Measurements from ENCODE around the gene NEDD1. TPM values are rescaled to one million over a fixed set of nuclear protein-coding genes. Genes with fewer than 3 reads are reported as not detected.

Gene NEDD1, protein sequence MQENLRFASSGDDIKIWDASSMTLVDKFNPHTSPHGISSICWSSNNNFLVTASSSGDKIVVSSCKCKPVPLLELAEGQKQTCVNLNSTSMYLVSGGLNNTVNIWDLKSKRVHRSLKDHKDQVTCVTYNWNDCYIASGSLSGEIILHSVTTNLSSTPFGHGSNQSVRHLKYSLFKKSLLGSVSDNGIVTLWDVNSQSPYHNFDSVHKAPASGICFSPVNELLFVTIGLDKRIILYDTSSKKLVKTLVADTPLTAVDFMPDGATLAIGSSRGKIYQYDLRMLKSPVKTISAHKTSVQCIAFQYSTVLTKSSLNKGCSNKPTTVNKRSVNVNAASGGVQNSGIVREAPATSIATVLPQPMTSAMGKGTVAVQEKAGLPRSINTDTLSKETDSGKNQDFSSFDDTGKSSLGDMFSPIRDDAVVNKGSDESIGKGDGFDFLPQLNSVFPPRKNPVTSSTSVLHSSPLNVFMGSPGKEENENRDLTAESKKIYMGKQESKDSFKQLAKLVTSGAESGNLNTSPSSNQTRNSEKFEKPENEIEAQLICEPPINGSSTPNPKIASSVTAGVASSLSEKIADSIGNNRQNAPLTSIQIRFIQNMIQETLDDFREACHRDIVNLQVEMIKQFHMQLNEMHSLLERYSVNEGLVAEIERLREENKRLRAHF
- total RNA-seq (2014; rRNA removed; shearing (Covaris generic)), result 31.9 and 37.3 TPM in 2 replicates
- 7.5 and 11.7 TPM in 2 replicates for polyA plus RNA-seq (2015; cell fraction: cytosol; rRNA removed)
- polyA plus RNA-seq (2015; cell fraction: nucleus; rRNA removed), result 14.6 and 15.3 TPM in 2 replicates

- DNase-seq (ENCODE audit: low read depth, low spot score), result peak; percentile 75
- in situ Hi-C loops (cut with HindIII; ENCODE audit: low pct_unique_long_range_greater_than_20kb, low sequenced_read_pairs), result no loop called here
These were observed at the start of gene NEDD1 for GRCh38 chr12:96906849-96907670. Gene NEDD1 (plus strand): TSS chr12:96907257. CDS start chr12:96909760, 2,503 bp downstream.

DNA sequence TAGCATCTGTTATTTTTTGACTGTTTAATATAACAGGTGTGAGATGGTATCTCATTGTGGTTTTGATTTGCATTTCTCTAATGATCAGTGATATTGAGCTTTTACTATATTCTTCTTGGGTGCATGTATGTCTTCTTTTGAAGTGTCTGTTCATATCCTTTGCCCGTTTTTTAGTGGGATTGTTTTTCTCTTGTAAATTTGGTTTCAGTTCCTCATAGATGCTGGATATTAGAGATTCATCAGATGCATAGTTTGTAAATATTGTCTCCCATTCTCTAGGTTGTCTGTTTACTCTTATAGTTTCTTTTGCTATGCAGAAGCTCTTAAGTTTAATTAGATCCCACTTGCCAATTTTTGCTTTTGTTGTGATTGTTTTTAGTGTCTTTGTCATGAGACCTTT lies 48.9 kb upstream of the NEDD1 start:
- in situ Hi-C loops (cut with HindIII; ENCODE audit: low pct_unique_long_range_greater_than_20kb, low sequenced_read_pairs), result no loop called here
- DNase-seq (ENCODE audit: low read depth, low spot score), result no peak

- no peak for DNase-seq (ENCODE audit: low read depth, low spot score)
- in situ Hi-C loops (cut with HindIII; ENCODE audit: low pct_unique_long_range_greater_than_20kb, low sequenced_read_pairs), result no loop called here
These were observed 45.4 kb upstream of the NEDD1 start for GRCh38 chr12:96861656-96862055.

- in situ Hi-C loops (cut with HindIII; ENCODE audit: low pct_unique_long_range_greater_than_20kb, low sequenced_read_pairs), result no loop called here
These were observed 44.7 kb upstream of the NEDD1 start for GRCh38 chr12:96862326-96862725.

DNA sequence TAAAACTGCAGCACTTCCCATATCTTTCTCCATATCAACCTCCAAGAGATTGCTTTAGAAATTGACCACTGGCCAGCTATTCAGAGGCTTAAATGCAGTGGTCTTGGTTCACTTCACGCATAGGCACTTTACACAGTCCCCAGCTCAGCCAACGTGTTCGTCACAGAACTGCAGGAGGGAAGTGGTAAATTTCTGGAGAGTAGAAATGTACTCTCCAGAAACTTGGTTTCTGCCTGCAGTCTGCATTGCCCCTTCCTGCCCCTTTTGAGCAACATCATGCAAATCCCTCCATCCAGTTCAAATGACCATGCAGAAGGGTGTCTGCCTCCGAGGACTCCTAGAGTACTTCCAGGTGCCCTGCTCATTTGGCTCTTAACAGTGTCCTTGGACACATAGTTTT lies 42.7 kb upstream of the NEDD1 start:
- DNase-seq (ENCODE audit: low read depth, low spot score), result no peak
- in situ Hi-C loops (cut with HindIII; ENCODE audit: low pct_unique_long_range_greater_than_20kb, low sequenced_read_pairs), result no loop called here

More at GRCh38 chr12:96862326-96862725, 44.7 kb upstream of the NEDD1 start:
- DNase-seq (ENCODE audit: low read depth, low spot score), result no peak

DNA sequence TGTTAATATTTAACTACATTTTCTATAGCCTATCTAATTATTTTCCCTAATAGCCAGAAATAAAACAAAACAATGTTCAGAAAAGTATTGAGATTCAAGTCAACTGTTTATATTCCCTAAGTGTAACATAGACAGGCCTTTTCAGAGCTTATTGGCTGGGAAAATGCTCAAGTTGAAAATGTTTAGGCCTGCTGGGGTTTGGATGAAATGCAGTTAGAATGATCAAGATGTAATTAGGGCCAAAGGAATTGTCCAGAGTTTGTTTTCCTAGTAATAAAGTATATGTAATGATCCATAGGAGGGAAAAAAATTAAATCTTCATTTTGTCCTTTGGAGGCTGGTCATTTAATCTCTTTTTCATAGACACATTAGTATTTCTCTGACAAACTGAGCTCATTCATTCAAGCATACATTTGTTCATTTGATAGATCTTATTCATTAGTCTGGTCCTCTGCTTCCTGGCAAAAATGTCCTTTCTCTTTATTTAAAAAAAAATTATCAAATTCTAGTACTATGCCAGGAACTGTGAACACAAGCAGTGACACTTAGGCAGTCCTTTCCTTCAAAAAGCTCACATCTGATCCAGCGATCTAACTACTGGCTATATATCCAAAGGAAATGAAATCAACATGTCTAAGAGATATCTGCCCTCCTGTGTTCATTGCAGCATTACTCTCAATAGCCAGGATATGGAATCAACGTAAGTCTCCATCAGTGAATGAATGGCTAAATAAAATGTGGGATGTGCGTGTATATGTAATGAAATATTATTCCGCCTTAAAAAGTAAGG lies 40.1 kb upstream of the NEDD1 start:
- no peak for DNase-seq (ENCODE audit: low read depth, low spot score)
- in situ Hi-C loops (cut with HindIII; ENCODE audit: low pct_unique_long_range_greater_than_20kb, low sequenced_read_pairs), result no loop called here

DNA sequence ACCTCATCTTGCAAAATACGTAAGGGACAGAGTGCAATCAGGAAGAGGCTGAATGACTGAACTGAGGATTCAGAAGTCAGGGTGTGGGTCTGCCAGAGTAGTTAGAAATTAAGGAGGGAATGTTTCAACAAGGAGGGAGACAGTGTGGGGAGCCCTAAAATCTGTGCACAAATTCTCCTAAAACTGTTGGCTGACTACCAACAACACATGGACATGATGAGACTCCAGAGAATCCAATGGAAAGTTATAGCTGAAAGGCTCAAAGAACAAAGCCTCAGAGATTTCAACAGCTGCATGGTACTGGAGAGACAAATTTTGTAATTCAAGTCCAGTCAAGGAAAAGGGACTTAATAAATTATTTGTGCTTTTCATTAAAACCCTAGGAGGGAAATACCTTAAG lies 36.1 kb upstream of the NEDD1 start:
- in situ Hi-C loops (cut with HindIII; ENCODE audit: low pct_unique_long_range_greater_than_20kb, low sequenced_read_pairs), result no loop called here
- no peak for DNase-seq (ENCODE audit: low read depth, low spot score)

- in situ Hi-C loops (cut with HindIII; ENCODE audit: low pct_unique_long_range_greater_than_20kb, low sequenced_read_pairs), result no loop called here
- no peak for DNase-seq (ENCODE audit: low read depth, low spot score)
These were observed 34.1 kb upstream of the NEDD1 start for GRCh38 chr12:96872961-96873360.

- in situ Hi-C loops (cut with HindIII; ENCODE audit: low pct_unique_long_range_greater_than_20kb, low sequenced_read_pairs), result no loop called here
- no peak for DNase-seq (ENCODE audit: low read depth, low spot score)
These were observed 32.8 kb upstream of the NEDD1 start for GRCh38 chr12:96874211-96874610.

DNA sequence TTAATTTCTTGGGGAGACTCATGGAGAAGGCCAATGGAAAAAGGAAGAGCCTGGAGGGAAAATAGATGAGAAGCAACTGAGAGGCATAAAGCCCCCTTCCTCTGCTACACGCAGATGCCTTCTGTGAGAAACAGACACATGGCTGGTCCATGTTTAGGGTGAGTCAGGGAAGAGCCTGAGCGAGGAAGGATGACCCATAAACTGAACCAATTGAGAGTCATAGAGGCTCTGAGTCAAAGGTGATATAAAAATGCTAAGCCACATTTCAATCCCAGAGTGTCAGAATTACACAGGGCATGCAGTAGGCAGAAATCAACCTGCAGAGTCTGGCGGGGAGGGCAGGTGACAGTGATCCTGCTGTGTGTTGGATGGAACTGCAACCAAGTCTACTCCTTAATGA lies 30.1 kb upstream of the NEDD1 start:
- in situ Hi-C loops (cut with HindIII; ENCODE audit: low pct_unique_long_range_greater_than_20kb, low sequenced_read_pairs), result no loop called here
- no peak for DNase-seq (ENCODE audit: low read depth, low spot score)

- DNase-seq (ENCODE audit: low read depth, low spot score), result no peak
These were observed 28.4 kb upstream of the NEDD1 start for GRCh38 chr12:96878704-96879103.

GRCh38 chr12:96879301-96879700 lies 27.8 kb upstream of the NEDD1 start:
- no peak for DNase-seq (ENCODE audit: low read depth, low spot score)
- in situ Hi-C loops (cut with HindIII; ENCODE audit: low pct_unique_long_range_greater_than_20kb, low sequenced_read_pairs), result no loop called here

More at GRCh38 chr12:96878704-96879103, 28.4 kb upstream of the NEDD1 start:
- in situ Hi-C loops (cut with HindIII; ENCODE audit: low pct_unique_long_range_greater_than_20kb, low sequenced_read_pairs), result no loop called here

DNA sequence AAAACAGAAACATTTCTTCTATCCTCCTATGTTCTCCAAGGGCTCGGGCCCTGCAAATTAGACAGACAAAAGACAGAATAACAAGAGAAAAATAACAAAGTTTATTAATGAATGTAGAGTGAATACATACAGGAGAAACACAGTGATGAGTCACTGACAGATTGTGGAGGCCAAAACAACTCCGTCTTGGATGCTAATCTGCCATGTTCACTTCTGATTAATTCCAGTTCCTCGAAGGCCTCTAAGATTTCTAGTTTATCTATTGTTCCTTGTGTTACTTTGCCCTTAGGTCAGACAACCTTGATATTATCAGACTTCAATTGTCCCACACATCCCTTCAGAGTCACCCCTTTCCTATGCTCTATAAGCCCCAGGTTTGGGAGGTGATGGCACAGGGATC lies 26.8 kb upstream of the NEDD1 start:
- DNase-seq (ENCODE audit: low read depth, low spot score), result no peak
- in situ Hi-C loops (cut with HindIII; ENCODE audit: low pct_unique_long_range_greater_than_20kb, low sequenced_read_pairs), result no loop called here

DNA sequence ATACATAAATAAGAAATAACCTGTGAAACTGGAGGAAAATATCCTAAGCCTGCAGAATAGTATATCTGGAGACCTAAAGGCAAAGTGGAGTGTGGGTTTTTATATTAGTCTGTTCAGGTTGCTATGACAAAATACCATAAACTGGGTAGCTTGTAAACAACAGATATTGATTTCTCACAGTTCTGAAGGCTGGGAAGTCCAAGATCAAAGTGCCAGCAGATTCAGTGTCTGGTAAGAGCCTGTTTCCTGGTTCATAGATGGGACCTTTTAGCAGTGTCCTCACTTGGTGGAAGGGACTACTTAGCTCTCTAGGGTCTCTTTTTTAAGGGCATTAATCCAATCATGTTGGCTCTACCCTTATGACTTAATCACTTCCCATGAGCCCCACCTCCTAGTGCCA lies 25.4 kb upstream of the NEDD1 start:
- in situ Hi-C loops (cut with HindIII; ENCODE audit: low pct_unique_long_range_greater_than_20kb, low sequenced_read_pairs), result no loop called here
- DNase-seq (ENCODE audit: low read depth, low spot score), result no peak

- DNase-seq (ENCODE audit: low read depth, low spot score), result no peak
- in situ Hi-C loops (cut with HindIII; ENCODE audit: low pct_unique_long_range_greater_than_20kb, low sequenced_read_pairs), result no loop called here
These were observed 24.2 kb upstream of the NEDD1 start for GRCh38 chr12:96882862-96883261.

DNA sequence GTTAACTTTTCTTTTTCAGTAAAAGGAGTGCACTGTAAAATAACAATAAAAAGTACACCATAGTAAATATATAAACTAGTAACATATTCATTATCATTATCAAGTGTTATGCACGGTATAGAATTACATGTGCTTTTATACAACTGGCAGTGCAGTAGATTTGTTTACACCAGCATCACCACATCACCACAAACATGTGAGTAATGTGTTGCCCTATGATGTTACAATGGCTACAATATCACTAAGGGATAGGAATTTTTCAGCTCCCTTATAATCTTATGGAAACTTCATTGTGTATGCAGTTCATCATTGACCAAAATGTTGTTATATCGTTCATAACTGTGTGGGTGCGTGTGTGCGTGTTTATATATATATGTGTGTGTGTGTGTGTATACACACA lies 23.5 kb upstream of the NEDD1 start:
- DNase-seq (ENCODE audit: low read depth, low spot score), result no peak
- in situ Hi-C loops (cut with HindIII; ENCODE audit: low pct_unique_long_range_greater_than_20kb, low sequenced_read_pairs), result no loop called here

DNA sequence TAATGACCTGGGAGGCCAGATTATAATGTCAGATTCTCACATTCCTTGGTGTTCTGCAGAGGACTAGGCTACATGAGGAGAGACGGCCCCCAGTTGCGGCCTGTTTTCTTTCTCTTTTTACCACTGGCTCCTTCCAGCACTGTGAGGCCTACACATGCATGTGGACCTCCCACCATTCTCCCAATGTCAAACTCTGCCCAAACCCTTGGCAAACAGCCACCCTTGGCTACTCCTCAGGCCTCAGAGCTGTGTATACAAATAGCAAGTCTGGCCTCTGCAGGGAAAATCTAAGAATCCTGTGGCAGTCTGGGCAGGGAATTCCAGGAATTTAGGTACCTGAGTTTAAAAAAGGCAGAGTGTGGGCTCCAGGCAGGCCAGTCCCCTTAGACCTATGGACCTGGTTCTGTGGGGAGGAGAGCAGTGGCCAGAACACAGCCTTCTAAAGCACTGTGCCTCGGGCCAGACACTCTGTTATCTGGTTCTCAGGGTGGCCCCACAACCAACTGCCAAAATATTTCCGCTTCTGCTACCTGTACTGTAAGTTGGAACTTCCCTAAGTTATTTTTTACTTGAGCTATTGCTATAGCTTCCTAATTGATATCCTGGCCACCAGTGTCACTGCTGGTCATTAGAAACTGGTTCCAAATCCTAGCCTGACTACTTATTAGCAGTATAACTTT lies 19.9 kb upstream of the NEDD1 start:
- in situ Hi-C loops (cut with HindIII; ENCODE audit: low pct_unique_long_range_greater_than_20kb, low sequenced_read_pairs), result no loop called here
- no peak for DNase-seq (ENCODE audit: low read depth, low spot score)
